ENCODE measurements around the gene ELK3.

GRCh38 chr12:96218989-96219678, 25.0 kb downstream of the ELK3 start:
- no peak for TF ChIP-seq CTCF (IDR thresholded peaks at IDR 0.05)
- TF ChIP-seq POLR2A (IDR thresholded peaks at IDR 0.05), result no peak
- TF ChIP-seq POLR2AphosphoS5 (IDR thresholded peaks at IDR 0.05), result no peak
